GM12864 (cell line): ENCODE data around the gene PSAPL1.

Experiments used
- DNase-seq: peaks from one replicate; pipeline ENCODE4 v3.0.0-alpha.2; 2011; ENCODE audit warnings: low read depth
- H3K4me3 ChIP-seq: 2 replicates; pipeline ENCODE4 v1.5.1; 2011; ENCODE audit warnings: mild to moderate bottlenecking, low read depth, low read length, control low read depth
- TF ChIP-seq, protein P1 (sequence below): IDR thresholded peaks from 2 replicates; pipeline ENCODE4 v1.5.1; 2011; ENCODE audit warnings: low read depth, mild to moderate bottlenecking, moderate library complexity, low read length, control low read depth, inconsistent platforms; ENCODE audit errors: missing control alignments

The PSAPL1 gene

GRCh38 chr4:7381890-7382633, 52.7 kb downstream of the PSAPL1 start:
- TF ChIP-seq, protein P1, sequence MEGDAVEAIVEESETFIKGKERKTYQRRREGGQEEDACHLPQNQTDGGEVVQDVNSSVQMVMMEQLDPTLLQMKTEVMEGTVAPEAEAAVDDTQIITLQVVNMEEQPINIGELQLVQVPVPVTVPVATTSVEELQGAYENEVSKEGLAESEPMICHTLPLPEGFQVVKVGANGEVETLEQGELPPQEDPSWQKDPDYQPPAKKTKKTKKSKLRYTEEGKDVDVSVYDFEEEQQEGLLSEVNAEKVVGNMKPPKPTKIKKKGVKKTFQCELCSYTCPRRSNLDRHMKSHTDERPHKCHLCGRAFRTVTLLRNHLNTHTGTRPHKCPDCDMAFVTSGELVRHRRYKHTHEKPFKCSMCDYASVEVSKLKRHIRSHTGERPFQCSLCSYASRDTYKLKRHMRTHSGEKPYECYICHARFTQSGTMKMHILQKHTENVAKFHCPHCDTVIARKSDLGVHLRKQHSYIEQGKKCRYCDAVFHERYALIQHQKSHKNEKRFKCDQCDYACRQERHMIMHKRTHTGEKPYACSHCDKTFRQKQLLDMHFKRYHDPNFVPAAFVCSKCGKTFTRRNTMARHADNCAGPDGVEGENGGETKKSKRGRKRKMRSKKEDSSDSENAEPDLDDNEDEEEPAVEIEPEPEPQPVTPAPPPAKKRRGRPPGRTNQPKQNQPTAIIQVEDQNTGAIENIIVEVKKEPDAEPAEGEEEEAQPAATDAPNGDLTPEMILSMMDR: no peak
- H3K4me3 ChIP-seq: no peak overlapping the region
- no peak for DNase-seq

GRCh38 chr4:7381221-7381889, 53.4 kb downstream of the PSAPL1 start:
- no peak for DNase-seq
- TF ChIP-seq, protein P1: peak; percentile 19

More at GRCh38 chr4:7381221-7381889, 53.4 kb downstream of the PSAPL1 start:
- H3K4me3 ChIP-seq: no peak overlapping the region
